B cell (primary cell): ENCODE results near the gene CDK19.

ENCODE experiments used
- EZH2 ChIP-seq: IDR thresholded peaks from 2 replicates; pipeline ENCODE4 v1.6.1; 2012; ENCODE audit warnings: borderline replicate concordance, low read depth, mild to moderate bottlenecking, moderate library complexity, low read length; ENCODE audit not compliant: insufficient read depth, poor library complexity, severe bottlenecking
- TF ChIP-seq, protein P1 (sequence below): fragments of 200-600 bp; IDR thresholded peaks from one replicate; pipeline ENCODE4 v1.8.0; 2022; ENCODE audit warnings: antibody characterized with exemption, mild to moderate bottlenecking

- TF ChIP-seq, protein P1, sequence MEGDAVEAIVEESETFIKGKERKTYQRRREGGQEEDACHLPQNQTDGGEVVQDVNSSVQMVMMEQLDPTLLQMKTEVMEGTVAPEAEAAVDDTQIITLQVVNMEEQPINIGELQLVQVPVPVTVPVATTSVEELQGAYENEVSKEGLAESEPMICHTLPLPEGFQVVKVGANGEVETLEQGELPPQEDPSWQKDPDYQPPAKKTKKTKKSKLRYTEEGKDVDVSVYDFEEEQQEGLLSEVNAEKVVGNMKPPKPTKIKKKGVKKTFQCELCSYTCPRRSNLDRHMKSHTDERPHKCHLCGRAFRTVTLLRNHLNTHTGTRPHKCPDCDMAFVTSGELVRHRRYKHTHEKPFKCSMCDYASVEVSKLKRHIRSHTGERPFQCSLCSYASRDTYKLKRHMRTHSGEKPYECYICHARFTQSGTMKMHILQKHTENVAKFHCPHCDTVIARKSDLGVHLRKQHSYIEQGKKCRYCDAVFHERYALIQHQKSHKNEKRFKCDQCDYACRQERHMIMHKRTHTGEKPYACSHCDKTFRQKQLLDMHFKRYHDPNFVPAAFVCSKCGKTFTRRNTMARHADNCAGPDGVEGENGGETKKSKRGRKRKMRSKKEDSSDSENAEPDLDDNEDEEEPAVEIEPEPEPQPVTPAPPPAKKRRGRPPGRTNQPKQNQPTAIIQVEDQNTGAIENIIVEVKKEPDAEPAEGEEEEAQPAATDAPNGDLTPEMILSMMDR = no peak
- TF ChIP-seq EZH2 = no peak
Measured at GRCh38 chr6:110813338-110814101, 1.7 kb downstream of the CDK19 start.
